ENCODE results near the gene ASXL2. TPM values are rescaled to one million over a fixed set of nuclear protein-coding genes. Genes with fewer than 3 reads are reported as not detected.
A peak's percentile ranks its signal among the peaks of the same experiment; 100 is the strongest.

Gene ASXL2
- total and polyA plus RNA-seq, 2 of the 13 experiments (the other 11 are each of a cell fraction or from before 2014, with no cell fraction given), result 12.1 to 19.2 TPM

DNA sequence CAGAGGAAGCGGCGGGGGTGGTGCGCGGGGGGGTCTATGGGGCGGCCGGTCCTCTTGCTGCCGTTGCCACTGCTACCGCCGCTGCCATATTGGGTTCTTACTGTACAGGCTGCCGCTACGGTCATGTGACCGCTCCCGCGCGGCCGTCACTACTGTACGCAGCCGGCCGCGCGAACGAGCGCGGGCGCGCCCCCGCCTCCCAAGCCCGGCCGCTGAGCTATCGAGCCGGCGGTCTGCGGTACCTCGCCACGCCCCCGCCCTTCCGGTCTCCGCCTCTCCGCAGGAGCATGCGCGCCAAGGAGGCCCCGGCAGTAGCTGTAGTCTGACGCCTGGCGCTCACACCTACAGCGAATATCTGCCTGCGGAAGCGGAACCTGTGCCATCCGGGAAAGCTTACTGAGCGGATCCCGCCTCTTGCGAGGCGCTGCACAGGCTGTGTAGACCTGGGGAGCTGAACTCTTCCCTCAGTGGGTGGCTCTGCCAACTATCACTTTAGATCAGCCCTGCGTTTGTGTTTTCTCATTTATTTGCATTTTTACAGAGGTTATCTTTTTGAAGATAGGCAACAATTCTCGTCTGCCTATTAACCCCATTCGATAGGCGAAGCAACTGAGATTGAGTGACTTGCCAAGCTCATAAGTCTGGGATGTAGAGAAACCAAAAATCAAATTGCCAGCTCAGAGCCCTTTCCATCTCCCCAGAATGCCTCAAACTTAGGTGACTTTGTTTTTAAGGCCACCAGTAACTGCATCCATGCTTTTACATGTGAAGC lies at the start of gene ASXL2 (continued):
- TF ChIP-seq ZBTB37 (CRISPR knock-in tag; IDR thresholded peaks at IDR 0.05) (no peak), GTF2F1 (IDR thresholded peaks at IDR 0.05; ENCODE audit: low read length) (peak; percentile 10), ZNF800 (CRISPR knock-in tag; IDR thresholded peaks at IDR 0.05) (no peak), ZNF441 (CRISPR knock-in tag; IDR thresholded peaks at IDR 0.05; ENCODE audit: borderline replicate concordance) (peak; percentile 86), U2AF2 (IDR thresholded peaks at IDR 0.05; ENCODE audit: low read depth, low read length) (no peak), HCFC1 (IDR thresholded peaks at IDR 0.05; ENCODE audit: low read depth, low read length) (peak; percentile 36; the same call in 1 of the 2 replicates), NFYC (CRISPR knock-in tag; IDR thresholded peaks at IDR 0.05) (peak; percentile 27; the same call in 1 of the 2 replicates), ZNF256 (CRISPR knock-in tag; conservative IDR thresholded peaks at IDR 0.05) (no peak; the same call in 1 of the 2 replicates), ISL2 (CRISPR knock-in tag; IDR thresholded peaks at IDR 0.05) (peak; percentile 61; the same call in 1 of the 2 replicates), FOXC1 (CRISPR knock-in tag; IDR thresholded peaks at IDR 0.05; ENCODE audit: borderline replicate concordance) (0 out of 2 replicates have a peak, but pooled peaks have one; percentile 12), MZF1 (CRISPR knock-in tag; IDR thresholded peaks at IDR 0.05; ENCODE audit: borderline replicate concordance) (no peak; the same call in 1 of the 2 replicates), ZZZ3 (CRISPR knock-in tag; IDR thresholded peaks at IDR 0.05; ENCODE audit: borderline replicate concordance) (no peak), RXRB (CRISPR knock-in tag; IDR thresholded peaks at IDR 0.05; ENCODE audit: borderline replicate concordance) (peak; percentile 16; the same call in 1 of the 2 replicates), RERE (CRISPR knock-in tag; IDR thresholded peaks at IDR 0.05; ENCODE audit: low read depth) (0 out of 2 replicates have a peak, but pooled peaks have one; percentile 42)
- TF ChIP-seq, protein P1, sequence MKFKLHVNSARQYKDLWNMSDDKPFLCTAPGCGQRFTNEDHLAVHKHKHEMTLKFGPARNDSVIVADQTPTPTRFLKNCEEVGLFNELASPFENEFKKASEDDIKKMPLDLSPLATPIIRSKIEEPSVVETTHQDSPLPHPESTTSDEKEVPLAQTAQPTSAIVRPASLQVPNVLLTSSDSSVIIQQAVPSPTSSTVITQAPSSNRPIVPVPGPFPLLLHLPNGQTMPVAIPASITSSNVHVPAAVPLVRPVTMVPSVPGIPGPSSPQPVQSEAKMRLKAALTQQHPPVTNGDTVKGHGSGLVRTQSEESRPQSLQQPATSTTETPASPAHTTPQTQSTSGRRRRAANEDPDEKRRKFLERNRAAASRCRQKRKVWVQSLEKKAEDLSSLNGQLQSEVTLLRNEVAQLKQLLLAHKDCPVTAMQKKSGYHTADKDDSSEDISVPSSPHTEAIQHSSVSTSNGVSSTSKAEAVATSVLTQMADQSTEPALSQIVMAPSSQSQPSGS (CRISPR knock-in tag; IDR thresholded peaks at IDR 0.05), result peak; percentile 73
- TF ChIP-seq, protein P2, sequence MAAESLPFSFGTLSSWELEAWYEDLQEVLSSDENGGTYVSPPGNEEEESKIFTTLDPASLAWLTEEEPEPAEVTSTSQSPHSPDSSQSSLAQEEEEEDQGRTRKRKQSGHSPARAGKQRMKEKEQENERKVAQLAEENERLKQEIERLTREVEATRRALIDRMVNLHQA (CRISPR knock-in tag; IDR thresholded peaks at IDR 0.05), result no peak
- TF ChIP-seq, protein P3, sequence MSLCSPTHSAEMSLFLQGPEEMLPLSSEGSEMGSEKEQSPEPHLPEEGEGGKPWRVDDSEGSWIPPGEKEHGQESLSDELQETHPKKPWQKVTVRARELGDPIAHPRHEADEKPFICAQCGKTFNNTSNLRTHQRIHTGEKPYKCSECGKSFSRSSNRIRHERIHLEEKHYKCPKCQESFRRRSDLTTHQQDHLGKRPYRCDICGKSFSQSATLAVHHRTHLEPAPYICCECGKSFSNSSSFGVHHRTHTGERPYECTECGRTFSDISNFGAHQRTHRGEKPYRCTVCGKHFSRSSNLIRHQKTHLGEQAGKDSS (CRISPR knock-in tag; IDR thresholded peaks at IDR 0.05; ENCODE audit: borderline replicate concordance, low read depth), result no peak
